Thoracic aorta (tissue), 2 donors: ENCODE measurements around the gene COL1A2. TPM values are rescaled to one million over a fixed set of nuclear protein-coding genes. Genes with fewer than 3 reads are reported as not detected.
A peak's percentile ranks its signal among the peaks of the same experiment; 100 is the strongest.

Source experiments
- ATAC-seq: fragments of 150-250 bp; one replicate; pipeline ENCODE4 v1.8.0; 2017; ENCODE audit warnings: low read depth; ENCODE audit not compliant: insufficient number of reproducible peaks, low FRiP score
- DNase-seq: peaks from one replicate; pipeline ENCODE4 v3.0.0-alpha.2; 2020; ENCODE audit warnings: low spot score
- H3K27ac ChIP-seq, 2 donors: fragments of 200-600 bp; sonication (generic); 1 replicate in 1 of 2; 2 replicates in 1 of 2; pipeline ENCODE4 v1.5.1; 2016; ENCODE audit warnings: mild to moderate bottlenecking in 2 of 2, moderate library complexity in 2 of 2
- H3K27me3 ChIP-seq: fragments of 200-600 bp; sonication (generic); replicated peaks from 2 replicates; pipeline ENCODE4 v1.6.0; 2016; ENCODE audit warnings: mild to moderate bottlenecking; ENCODE audit not compliant: insufficient read depth
- H3K36me3 ChIP-seq: fragments of 200-600 bp; sonication (generic); one replicate; pipeline ENCODE4 v1.5.1; 2016
- H3K4me1 ChIP-seq, 2 donors: fragments of 200-600 bp; sonication (generic); 1 replicate in 1 of 2; 2 replicates in 1 of 2; pipeline versions ENCODE4 v1.5.1 to v1.6.0; 2016; ENCODE audit warnings: low read depth in 2 of 2, mild to moderate bottlenecking in 1 of 2; ENCODE audit not compliant: control insufficient read depth in 1 of 2
- H3K4me3 ChIP-seq: fragments of 200-600 bp; sonication (generic); 2 replicates; pipeline ENCODE4 v1.5.1; 2016; ENCODE audit warnings: mild to moderate bottlenecking
- H3K9me3 ChIP-seq: fragments of 200-600 bp; sonication (generic); 2 replicates; pipeline ENCODE4 v1.5.1; 2016
- total RNA-seq, 2 donors: library from RNA; depleted of rRNA; stranded (reverse); fragments of >200 nt; gene quantifications; one replicate each; pipeline versions ENCODE4 v1.1.0 to v1.2.3, GENCODE V29; 2016
- TF ChIP-seq, protein P1 (sequence below): fragments of 200-600 bp; sonication (generic); IDR thresholded peaks from one replicate; pipeline ENCODE4 v1.5.1; 2019; ENCODE audit warnings: antibody characterized with exemption

Gene COL1A2
- total RNA-seq, 2 donors from 2014 or later: 1,117 to 1,356 TPM

DNA sequence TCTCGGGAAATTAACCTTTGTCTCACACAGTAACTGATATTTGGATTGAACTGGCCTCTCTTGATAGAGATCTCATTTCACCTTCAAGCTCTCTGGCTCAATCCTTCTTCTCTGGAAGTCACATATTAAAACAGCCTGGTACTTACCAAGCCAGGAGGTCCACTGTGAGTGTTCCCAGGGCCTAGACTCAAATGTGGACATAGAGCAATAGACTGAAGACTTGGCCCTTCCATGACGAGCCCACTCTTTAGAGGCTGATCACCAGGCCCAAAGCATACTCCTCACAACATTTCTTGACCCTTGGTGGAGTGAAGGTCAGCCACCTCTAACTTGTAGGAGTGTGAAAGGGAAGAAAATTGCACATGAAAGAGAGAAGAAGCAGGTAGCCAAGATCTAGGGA lies 38.5 kb downstream of the COL1A2 start:
- TF ChIP-seq, protein P1, sequence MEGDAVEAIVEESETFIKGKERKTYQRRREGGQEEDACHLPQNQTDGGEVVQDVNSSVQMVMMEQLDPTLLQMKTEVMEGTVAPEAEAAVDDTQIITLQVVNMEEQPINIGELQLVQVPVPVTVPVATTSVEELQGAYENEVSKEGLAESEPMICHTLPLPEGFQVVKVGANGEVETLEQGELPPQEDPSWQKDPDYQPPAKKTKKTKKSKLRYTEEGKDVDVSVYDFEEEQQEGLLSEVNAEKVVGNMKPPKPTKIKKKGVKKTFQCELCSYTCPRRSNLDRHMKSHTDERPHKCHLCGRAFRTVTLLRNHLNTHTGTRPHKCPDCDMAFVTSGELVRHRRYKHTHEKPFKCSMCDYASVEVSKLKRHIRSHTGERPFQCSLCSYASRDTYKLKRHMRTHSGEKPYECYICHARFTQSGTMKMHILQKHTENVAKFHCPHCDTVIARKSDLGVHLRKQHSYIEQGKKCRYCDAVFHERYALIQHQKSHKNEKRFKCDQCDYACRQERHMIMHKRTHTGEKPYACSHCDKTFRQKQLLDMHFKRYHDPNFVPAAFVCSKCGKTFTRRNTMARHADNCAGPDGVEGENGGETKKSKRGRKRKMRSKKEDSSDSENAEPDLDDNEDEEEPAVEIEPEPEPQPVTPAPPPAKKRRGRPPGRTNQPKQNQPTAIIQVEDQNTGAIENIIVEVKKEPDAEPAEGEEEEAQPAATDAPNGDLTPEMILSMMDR: no peak
- no peak for ATAC-seq
- H3K27ac ChIP-seq: no peak overlapping the region

DNA sequence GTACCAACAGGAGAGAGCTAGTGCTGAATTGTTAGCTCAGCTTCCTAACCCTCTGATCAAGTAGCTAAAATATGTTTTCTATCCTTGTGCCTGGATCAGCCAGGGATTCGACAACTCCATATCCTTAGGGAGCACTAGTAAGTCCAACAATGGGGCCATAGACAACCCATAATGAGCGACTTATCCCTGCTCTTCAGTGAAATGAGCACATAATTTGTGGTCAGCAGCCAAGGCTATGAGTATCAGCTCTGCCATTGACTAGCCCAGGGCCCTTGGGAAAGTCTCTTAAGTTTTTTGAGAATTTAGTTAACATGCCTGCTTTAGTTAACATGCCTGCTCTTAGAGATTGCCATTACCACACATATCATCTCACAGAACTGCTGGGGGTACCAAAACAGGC lies 39.3 kb downstream of the COL1A2 start:
- Histone ChIP-seq H3K4me3 (no peak overlapping the region), H3K27ac (no peak overlapping the region), H3K27me3 (no peaks in the 10 kb centered on the region), H3K4me1 (no peaks in the 10 kb centered on the region), H3K36me3 (peaks cover 3% of the 10 kb centered on the region), H3K9me3 (no peaks in the 10 kb centered on the region)
- no peak for ATAC-seq
- TF ChIP-seq, protein P1: no peak
- no peak for DNase-seq

More for the DNA sequence above, 38.5 kb downstream of the COL1A2 start:
- no peaks in the 10 kb centered on the region for H3K9me3 ChIP-seq
- H3K36me3 ChIP-seq: peaks cover 11% of the 10 kb centered on the region
- no peaks in the 10 kb centered on the region for H3K4me1 ChIP-seq
- no peak overlapping the region for H3K4me3 ChIP-seq
- no peaks in the 10 kb centered on the region for H3K27me3 ChIP-seq
- no peak for DNase-seq

DNA sequence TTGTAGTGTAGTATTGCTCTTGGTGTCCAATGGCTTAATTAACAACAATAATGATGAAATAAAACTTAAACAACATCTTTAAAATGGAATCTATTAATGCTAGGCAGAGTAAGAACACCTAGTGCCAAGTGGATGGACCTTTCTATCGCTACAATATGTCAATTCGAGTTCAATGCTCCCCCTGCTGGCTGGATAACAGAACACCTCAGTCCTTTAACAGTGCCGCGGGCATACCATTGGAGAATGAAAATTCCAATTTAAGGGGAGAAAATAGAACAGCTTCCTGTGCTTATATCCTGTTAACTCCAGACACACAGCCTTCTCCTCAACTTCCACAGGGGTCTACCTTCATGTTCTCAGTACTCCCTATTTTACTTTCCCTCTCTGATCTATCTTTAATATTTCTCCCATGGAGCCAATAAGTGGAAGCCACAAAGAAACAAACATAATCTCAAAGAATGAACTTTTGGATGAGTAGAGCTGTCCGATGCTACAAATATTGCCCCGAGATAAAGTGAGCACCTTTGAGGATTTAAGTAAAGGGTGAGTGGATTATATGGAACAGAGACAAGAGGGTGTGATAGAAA lies 41.4 kb downstream of the COL1A2 start:
- Histone ChIP-seq H3K4me3 (no peak overlapping the region), H3K4me1 (no peaks in the 10 kb centered on the region), H3K27me3 (no peaks in the 10 kb centered on the region), H3K36me3 (no peaks in the 10 kb centered on the region), H3K27ac (no peak overlapping the region), H3K9me3 (no peaks in the 10 kb centered on the region)
- ATAC-seq: peak; percentile 86
- DNase-seq: peak; percentile 31
- TF ChIP-seq, protein P1: peak; percentile 80

DNA sequence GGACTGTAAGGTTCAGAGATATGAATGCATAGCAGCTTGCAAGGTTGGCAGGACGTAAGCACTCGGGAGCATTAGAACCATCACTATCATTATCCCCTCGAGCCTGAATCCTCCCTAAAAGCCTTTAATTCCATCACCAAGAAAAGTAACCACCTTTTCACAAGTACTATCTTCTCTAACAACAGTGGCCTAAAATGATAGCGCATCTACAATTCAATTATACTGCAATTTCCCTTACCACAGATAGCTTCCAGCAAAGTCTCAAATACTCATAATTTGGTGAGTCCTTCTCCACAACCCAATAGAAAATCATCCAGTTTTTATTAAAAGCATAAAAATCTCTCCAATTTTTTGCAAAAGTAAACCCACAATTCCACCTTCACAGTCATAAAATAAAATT lies 42.0 kb downstream of the COL1A2 start:
- no peak for DNase-seq
- Histone ChIP-seq H3K4me1 (no peaks in the 10 kb centered on the region), H3K4me3 (no peak overlapping the region), H3K9me3 (no peaks in the 10 kb centered on the region), H3K36me3 (no peaks in the 10 kb centered on the region), H3K27ac (no peak overlapping the region), H3K27me3 (no peaks in the 10 kb centered on the region)
- ATAC-seq: no peak
- TF ChIP-seq, protein P1: no peak

DNA sequence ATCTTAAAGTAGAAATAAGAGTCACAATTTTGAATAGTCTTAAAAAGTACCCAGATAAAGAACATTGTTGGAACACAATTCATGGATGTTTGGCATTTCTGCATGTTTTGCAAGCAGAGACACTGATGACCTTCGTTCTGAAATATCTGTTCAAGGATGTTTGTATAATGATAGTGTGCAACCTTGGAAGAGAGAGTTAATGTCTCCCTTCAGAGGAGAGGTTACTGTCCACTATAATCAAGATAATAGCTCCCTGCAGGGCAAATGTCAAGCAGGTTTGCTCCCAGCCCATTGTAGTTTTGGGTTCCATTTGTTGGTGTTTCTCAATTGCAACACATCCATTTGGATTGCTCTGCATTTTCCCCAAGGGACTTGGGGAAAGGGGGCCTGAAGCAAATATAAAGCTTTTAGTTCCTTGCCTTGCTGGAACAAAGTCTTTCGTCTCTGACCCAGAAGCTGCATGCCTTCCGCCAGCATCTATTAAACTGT lies 45.2 kb downstream of the COL1A2 start:
- Histone ChIP-seq H3K27me3 (no peaks in the 10 kb centered on the region), H3K4me1 (no peaks in the 10 kb centered on the region), H3K27ac (no peak overlapping the region), H3K9me3 (no peaks in the 10 kb centered on the region), H3K36me3 (no peaks in the 10 kb centered on the region), H3K4me3 (no peak overlapping the region)
- DNase-seq (no peak), ATAC-seq (no peak)
- TF ChIP-seq, protein P1: no peak
